ENCODE measurements around the gene NGFR. TPM values are rescaled to one million over a fixed set of nuclear protein-coding genes. Genes with fewer than 3 reads are reported as not detected.
"Not testable (repeated sequence)": the region's sequence is repeated elsewhere in the genome, so short reads cannot be mapped to it uniquely, and the experiment has no call there.

Gene NGFR
- total and polyA plus RNA-seq, 2 experiments from 2014 or later = 16.5 to 27.0 TPM

DNA sequence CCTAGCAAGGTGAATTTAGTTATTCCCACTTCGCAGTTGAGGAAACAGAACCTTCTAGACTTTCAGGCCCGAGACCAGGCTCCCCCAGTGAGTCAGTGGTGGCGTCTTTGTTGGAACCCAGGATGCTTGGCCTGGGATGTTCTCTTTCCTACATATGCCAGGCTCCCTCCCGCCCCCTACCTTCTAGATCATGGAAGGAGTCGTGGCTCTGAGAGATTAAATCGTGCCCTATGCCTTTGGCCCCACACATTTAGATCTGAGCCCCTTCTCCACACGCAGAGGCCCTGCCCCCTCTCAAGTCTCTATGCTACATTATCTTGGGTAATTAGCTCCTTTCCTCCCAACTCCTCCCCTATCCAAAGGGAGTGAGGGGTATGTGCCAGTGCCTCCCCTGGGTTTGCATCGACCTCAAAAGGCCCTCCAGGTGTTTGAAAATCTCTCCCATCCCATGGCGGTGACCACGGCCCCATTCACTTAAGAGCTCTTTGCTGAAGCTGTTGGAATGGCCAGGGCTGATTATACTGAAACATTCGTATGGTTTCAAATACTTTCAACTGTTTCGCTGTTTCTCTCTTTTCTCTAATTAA, 3.0 kb downstream of the NGFR start:
- peak in 1 of 2 donors; percentile 38 for DNase-seq (ENCODE audit: low read depth in 1 of 2, low spot score in 1 of 2)
- H3K4me1 ChIP-seq (ENCODE audit: low read depth) = peaks cover 22% of the 10 kb centered on the region
- TF ChIP-seq, protein P1, sequence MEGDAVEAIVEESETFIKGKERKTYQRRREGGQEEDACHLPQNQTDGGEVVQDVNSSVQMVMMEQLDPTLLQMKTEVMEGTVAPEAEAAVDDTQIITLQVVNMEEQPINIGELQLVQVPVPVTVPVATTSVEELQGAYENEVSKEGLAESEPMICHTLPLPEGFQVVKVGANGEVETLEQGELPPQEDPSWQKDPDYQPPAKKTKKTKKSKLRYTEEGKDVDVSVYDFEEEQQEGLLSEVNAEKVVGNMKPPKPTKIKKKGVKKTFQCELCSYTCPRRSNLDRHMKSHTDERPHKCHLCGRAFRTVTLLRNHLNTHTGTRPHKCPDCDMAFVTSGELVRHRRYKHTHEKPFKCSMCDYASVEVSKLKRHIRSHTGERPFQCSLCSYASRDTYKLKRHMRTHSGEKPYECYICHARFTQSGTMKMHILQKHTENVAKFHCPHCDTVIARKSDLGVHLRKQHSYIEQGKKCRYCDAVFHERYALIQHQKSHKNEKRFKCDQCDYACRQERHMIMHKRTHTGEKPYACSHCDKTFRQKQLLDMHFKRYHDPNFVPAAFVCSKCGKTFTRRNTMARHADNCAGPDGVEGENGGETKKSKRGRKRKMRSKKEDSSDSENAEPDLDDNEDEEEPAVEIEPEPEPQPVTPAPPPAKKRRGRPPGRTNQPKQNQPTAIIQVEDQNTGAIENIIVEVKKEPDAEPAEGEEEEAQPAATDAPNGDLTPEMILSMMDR (IDR thresholded peaks at IDR 0.05; ENCODE audit: low read depth, low read length) = peak; percentile 10
- H3K27me3 ChIP-seq = peaks cover 51% of the 10 kb centered on the region
- H3K4me3 ChIP-seq = peak overlapping the region; percentile 43
- no peaks in the 10 kb centered on the region for H3K36me3 ChIP-seq
- no peaks in the 10 kb centered on the region for H3K9me3 ChIP-seq (ENCODE audit: low read depth)
- H3K27ac ChIP-seq = no peak overlapping the region

DNA sequence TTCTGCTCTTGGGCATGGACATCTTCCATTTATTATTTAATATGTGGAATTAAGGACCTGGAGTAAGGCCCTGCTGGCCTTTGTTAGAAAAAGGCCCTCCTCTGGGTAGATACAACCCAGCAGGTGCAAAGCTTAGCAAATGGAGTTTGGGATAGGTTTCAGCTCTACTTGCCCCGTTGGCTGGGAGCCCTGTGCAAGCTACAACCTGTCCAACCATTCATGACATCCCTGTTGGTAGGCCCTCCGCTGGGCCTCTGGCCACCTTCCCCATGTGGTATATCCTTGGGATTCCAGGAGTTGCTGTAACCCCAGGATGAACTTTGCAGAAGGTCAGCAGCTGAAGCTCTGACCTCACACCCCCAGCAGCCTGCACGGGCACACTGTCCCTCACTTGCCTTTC, 6.4 kb downstream of the NGFR start:
- H3K36me3 ChIP-seq = no peaks in the 10 kb centered on the region
- TF ChIP-seq, protein P1 (IDR thresholded peaks at IDR 0.05; ENCODE audit: low read depth, low read length) = no peak

DNA sequence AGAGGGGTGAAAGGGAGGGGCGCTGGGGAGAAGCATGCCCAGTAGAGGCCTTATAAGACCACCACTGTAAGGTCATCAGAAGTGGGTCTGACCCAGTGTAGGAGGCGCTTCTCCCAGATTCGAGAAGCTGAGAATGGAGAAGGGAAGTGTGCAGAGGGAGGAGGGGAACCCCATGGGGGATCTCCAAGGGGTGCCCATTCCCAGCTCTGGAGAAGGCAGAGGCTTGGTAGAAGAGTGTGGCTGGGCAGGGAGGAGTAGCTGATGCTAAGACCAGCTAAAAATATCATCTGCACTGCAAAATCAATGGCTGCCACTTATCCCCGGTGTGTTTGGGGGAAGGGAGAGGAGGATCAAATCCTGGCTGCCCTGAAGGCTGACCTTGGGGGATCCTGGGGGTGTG, 7.2 kb downstream of the NGFR start:
- no peak for DNase-seq (ENCODE audit: low read depth in 1 of 2, low spot score in 1 of 2)
- Histone ChIP-seq H3K36me3 (no peaks in the 10 kb centered on the region), H3K4me3 (no peak overlapping the region), H3K4me1 (ENCODE audit: low read depth) (peaks cover 18% of the 10 kb centered on the region), H3K9me3 (ENCODE audit: low read depth) (no peaks in the 10 kb centered on the region), H3K27me3 (peaks cover 20% of the 10 kb centered on the region), H3K27ac (no peak overlapping the region)
- TF ChIP-seq, protein P1 (IDR thresholded peaks at IDR 0.05; ENCODE audit: low read depth, low read length) = no peak

More for the DNA sequence above, 6.4 kb downstream of the NGFR start:
- Histone ChIP-seq H3K9me3 (ENCODE audit: low read depth) (no peaks in the 10 kb centered on the region), H3K4me3 (no peak overlapping the region), H3K4me1 (ENCODE audit: low read depth) (peaks cover 22% of the 10 kb centered on the region), H3K27ac (no peak overlapping the region), H3K27me3 (peaks cover 27% of the 10 kb centered on the region)
- DNase-seq (ENCODE audit: low read depth in 1 of 2, low spot score in 1 of 2) = no peak

DNA sequence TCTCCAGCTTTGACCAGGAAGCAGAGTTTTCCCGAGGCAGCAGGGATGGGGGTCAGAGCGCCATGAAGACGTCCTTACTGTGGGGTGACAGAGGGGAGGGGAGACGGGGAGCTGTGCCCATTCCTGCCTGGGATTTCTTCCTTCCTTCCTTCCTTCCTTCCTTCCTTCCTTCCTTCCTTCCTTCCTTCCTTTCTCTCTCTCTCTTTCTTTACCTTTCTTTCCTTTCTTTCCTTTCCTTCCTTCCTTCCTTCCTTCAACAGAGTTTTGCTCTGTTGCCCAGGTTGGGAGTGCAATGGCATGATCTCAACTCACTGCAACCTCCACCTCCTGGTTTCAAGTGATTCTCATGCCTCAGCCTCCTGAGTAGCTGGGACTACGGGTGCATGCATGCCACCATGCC, 7.6 kb downstream of the NGFR start:
- not testable (repeated sequence) for DNase-seq (ENCODE audit: low read depth in 1 of 2, low spot score in 1 of 2); H3K4me3 ChIP-seq; H3K36me3 ChIP-seq; H3K9me3 ChIP-seq (ENCODE audit: low read depth); H3K27ac ChIP-seq
- peaks cover 16% of the 10 kb centered on the region for H3K27me3 ChIP-seq
- peaks cover 17% of the 10 kb centered on the region for H3K4me1 ChIP-seq (ENCODE audit: low read depth)

DNA sequence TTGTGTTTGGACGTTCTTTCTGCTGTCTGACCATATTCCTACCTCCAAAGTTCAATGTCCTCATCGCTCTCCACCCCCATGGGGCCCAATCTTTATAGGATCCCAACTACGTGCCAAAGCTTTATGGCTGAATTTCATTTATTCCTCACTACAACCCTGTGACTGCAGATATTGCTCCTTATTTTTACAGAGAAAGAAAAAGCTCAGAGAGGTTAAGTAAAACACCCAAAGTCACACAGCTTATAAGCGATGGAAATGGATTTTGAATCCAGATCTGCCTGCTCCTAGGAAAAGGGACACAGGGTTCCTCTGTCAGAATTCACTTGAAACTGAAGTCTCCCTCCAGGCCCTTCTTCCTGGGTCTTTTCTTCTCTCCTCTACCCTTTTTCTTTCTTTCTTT, 9.3 kb downstream of the NGFR start:
- H3K4me1 ChIP-seq (ENCODE audit: low read depth) = peaks cover 13% of the 10 kb centered on the region
- TF ChIP-seq, protein P1 (IDR thresholded peaks at IDR 0.05; ENCODE audit: low read depth, low read length) = no peak
- H3K27ac ChIP-seq = no peak overlapping the region

DNA sequence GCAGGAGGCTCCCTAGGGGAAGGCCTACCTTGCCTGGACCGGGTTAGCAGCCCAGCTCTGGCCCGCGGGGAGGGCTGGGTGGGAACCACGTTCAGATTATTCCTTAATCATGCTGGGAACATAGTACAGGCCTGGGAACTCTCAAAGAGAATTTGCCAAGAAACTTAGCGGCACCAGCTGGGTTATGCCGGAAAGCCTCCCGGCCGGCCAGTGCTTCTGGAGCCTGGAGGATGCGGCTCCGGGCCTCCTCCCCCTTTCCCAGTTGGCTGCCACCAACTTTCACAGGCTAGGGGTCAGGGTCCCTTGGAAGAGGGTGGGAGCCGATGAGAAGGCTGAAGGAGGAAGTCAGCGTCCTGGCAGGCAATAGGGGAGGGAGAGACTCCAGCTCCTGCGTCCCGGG, 10.8 kb downstream of the NGFR start:
- no peak overlapping the region for H3K4me3 ChIP-seq
- H3K27ac ChIP-seq = no peak overlapping the region
- no peaks in the 10 kb centered on the region for H3K36me3 ChIP-seq
- peaks cover 13% of the 10 kb centered on the region for H3K4me1 ChIP-seq (ENCODE audit: low read depth)
- TF ChIP-seq, protein P1 (IDR thresholded peaks at IDR 0.05; ENCODE audit: low read depth, low read length) = no peak
- no peaks in the 10 kb centered on the region for H3K9me3 ChIP-seq (ENCODE audit: low read depth)
- peak in 1 of 2 donors; percentile 41 for DNase-seq (ENCODE audit: low read depth in 1 of 2, low spot score in 1 of 2)
- H3K27me3 ChIP-seq = no peaks in the 10 kb centered on the region

More for the DNA sequence above, 9.3 kb downstream of the NGFR start:
- Histone ChIP-seq H3K36me3 (no peaks in the 10 kb centered on the region), H3K9me3 (ENCODE audit: low read depth) (no peaks in the 10 kb centered on the region), H3K27me3 (no peaks in the 10 kb centered on the region), H3K4me3 (no peak overlapping the region)
- no peak for DNase-seq (ENCODE audit: low read depth in 1 of 2, low spot score in 1 of 2)
